Iris pigment epithelial cell (primary cell): Measurements from ENCODE around the gene GNA12.
A peak's percentile ranks its signal among the peaks of the same experiment; 100 is the strongest.
"Not testable (repeated sequence)": the region's sequence is repeated elsewhere in the genome, so short reads cannot be mapped to it uniquely, and the experiment has no call there.

ENCODE experiments used
- DNase-seq: peaks from one replicate; pipeline ENCODE4 v3.0.0-alpha.2; 2011; ENCODE audit warnings: low read depth

Gene GNA12

DNA sequence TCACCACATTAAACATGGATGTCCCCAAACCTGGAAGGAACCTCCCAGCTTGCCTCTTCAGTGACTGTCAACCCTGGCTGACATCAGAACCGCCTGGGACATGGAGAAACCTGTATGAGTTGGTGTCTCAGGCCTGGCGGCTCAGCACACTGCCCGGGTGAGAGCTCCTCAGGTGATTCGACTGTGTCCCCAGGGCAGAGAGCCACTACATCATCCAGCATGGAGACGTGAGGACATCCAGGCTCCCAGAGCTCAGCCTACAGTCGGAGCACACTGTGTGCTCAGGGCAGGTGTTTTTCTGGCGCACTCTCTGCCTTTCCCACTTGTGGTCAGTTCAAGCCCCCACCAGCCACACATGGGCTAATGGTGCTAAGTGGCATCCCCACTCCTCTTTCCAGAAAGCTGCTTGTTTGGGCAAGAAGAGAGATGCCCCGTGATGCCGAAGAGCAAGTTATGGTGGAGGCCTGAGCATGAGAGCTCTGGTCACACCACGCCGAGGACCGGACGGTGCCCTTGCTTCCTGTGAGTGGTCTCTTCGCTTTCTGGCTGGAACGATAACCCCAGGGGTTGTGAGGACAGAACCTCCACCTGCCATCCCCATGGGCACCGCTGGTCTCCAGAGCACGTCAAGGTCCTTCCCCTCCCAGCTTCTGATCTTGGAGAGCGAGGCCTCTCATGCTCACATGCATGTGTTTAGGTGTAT lies 117.6 kb downstream of the GNA12 start:
- DNase-seq: no peak

- DNase-seq: no peak
Measured at GRCh38 chr7:2725178-2726105, 118.7 kb downstream of the GNA12 start.

DNA sequence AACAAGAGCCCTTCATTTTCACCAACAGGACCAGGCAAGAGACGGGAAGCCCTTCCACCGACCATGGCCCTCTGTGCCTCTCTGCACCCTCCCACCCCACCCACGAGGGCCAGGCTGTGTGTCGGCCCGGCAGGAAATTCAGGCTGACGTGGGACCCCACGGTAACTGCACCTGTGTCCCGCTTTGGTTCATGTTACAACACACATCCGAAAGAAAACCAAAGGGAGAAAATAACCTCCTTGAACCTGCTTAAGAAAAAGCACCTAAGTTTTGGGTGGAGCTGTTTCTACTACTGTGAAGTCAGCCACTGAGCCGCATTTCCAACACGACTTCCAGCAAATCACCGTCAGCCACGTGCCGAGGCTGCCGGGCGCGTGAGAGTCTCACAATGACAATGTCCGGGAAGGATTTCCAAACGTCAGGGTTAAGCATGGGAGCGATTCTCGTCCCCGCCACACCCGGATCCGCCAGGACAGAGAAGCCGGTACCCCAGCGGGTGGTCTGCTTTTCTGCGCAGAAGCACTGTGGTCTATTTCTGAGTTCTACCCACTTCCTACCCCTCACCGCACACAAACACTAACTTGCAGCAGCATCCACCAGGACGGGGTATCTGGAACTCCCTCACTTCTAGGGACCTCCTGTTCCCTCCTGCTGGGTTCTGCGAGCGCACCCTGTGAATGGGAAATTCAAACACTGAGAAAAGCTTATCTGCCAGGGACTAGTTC lies 119.5 kb downstream of the GNA12 start:
- DNase-seq: no peak

DNA sequence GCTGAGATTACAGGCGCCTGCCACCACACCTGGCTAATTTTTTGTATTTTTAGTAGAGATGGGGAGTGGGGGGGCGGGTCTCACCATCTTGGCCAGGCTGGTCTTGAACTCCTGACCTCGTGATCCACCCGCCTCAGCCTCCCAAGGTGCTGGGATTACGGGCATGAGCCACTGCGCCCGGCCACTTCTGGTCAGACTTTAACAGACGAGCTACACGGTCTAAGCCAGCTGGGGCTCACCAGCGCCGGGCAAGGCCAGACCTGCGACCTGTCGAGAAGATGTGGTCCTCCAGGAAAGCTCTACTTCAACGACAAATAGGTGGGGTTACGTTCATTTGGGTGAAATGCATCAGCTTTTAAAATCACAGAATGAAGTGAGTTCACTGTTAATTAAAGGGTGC lies 120.1 kb downstream of the GNA12 start:
- not testable (repeated sequence) for DNase-seq

DNA sequence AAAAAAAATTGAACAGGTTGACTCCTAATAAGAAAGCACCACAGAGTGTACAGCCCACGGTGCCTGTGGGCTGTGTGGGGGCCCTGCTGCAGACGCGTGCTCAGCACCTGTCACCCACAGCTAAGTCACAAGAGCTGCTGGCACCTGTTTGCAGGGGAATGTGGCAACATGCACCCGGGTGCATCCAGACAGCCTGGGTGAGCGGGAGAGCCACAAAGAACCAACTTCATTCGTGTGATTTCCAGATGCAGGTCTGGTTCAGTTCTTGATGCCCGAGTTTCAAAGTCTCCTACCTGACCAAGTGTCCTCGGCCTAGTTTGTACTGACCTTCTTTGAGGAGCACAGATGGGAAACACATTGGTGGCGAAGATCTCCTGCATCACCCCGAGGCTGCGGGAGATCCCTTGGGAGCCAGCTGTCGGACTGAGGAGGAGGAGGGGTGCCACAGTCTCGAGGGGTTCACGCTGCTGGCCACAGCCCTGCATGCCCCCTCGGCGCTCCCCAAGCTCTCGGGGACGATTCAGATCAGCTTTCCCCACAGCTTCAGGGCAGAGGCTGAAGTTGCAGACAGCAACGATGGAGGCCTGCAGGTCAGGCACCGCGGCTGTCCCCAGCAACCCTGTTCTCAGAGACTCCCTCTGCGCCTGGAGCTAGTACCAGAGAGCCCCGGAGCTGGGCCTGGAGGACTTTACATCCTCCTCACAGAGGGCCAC lies 120.8 kb downstream of the GNA12 start:
- DNase-seq: no peak

DNA sequence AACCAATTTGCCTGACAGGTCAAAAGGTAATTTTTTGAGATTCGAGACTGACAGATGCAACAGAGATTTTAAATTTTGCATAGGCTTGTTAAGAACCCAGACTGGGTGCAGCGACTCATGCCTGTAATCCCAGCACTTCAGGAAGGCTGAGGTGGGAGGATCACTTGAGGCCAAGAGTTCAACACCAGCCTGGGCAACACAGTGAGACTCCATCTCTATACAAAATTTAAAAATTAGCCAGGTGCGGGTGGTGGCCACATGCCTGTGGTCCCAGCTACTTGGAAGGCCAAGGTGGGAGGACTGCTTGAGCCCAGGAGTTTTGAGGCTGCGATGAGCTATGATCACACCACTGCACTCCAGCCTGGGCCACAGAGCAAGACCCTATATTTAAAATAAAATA lies 121.5 kb downstream of the GNA12 start:
- DNase-seq: no peak

GRCh38 chr7:2721842-2722241 lies 122.3 kb downstream of the GNA12 start:
- DNase-seq: no peak

DNA sequence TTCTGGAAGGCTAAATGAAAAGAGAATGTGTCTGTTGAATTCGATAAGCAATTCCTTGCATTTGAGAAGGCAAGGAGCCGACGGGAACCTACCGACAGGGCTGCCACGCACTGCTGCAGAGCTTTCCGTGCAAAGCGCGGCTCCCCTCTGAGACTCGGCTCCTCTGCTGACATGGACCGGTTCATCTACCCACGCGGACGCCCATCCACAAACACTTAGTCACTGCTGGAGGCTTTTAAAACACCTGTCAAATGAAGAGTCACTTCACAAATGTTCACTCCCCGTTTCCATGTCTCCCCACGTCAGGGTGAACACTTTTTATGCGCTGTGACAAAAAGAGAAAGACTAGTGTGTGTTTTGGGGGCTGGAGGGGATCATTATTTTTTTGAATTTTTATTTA lies 124.1 kb downstream of the GNA12 start:
- no peak for DNase-seq

GRCh38 chr7:2719007-2719406 lies 125.1 kb downstream of the GNA12 start:
- DNase-seq: no peak

DNA sequence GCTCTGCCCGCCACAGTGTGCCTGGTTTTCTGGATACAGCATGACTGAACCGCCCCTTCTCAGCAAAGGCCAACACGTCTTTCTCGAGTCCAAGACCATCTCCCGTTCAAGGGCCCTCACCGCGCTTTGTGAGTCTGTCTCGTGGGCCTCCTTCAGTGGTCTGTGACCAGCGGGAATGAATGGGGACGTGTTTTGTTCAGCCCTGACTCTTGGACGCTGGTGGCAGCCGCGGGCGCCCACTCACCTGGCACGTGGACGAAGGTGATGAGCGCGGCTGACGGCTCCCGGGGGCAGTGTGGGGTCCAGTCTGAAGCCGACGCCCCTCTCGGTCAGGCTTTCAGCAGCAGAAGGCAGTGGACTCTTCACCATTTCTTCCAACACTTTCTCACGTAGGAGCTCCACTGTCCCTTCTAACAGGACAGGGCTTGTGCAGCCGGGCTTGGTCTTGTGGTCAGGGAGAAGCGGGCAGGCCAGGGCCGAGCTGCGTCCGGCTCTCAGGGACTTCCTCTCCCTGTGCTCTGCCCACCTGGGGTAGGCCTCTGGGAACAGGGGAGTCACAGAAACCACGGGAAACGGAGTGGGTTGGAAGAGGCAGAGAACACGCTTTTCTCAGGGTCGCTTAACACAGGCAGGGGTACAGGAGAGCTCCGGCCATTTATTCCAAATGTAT lies 125.7 kb downstream of the GNA12 start:
- DNase-seq: no peak

DNA sequence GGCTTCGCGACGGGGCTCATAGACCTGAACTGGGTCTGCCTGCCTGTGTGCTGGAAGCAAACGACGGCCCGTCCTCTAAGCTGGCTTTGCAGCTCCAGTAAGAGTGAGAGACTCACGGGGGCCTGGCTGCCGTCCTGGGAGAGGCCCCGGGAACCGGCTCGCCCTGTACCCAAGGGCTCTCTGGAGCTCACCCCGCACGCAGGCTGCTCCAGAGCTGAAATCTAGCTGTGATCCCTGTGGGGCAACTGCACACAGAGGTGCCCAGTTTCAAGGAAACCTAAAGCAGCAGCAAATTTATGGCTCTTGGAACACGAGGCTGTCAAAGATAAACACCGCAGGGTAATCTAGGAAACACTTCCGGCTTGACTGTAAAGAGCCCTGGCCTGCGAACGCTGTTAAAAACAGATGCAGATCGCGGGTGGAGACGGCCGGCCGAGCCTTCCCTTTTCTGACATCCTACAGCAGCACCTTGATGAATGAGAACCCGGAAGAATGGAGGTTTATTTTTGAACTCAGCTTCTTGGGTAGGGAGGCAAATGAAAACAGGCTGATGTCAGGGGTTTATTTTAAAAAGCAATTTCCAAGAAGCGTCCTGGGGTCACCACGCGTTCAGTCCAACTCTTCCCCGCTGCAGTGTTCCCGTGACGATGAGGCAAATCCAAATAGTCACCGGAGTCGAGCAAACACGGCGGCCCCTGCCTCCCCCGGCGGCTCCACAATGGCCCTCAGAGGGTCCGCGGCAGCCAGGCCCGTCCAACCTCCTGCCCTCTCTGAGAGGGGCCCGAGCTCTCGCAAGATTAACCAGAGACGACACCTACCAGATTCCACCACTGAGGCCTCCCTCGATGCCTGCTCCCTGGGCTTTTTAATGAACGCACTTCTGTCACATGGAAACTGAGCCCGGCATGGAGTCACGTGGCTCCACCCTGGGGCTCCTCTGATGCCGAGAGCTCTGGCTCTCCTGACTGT lies 126.5 kb downstream of the GNA12 start:
- peak; percentile 70 for DNase-seq

- no peak for DNase-seq
Measured at GRCh38 chr7:2716906-2717292, 127.2 kb downstream of the GNA12 start.

DNA sequence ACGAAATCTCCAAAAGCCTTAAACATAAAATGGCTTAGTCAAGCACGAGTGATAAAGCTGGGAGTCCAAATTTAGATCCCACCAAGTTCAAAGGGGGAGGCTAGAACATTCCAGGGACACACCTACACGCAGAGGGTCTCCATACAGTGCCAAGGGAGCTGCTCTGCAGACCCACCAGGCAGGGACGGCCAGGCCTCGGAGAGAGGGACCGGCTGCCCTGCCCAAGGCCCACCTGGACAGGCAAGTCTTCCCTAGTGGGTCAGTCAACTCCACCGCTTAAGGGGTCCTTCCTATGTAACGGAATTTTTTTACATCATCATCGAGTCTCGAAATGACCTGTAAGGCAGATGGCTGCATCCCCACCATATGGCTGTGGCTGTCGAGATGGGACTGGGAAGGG lies 127.6 kb downstream of the GNA12 start:
- no peak for DNase-seq

- no peak for DNase-seq
Measured at GRCh38 chr7:2715341-2716231, 128.5 kb downstream of the GNA12 start.

DNA sequence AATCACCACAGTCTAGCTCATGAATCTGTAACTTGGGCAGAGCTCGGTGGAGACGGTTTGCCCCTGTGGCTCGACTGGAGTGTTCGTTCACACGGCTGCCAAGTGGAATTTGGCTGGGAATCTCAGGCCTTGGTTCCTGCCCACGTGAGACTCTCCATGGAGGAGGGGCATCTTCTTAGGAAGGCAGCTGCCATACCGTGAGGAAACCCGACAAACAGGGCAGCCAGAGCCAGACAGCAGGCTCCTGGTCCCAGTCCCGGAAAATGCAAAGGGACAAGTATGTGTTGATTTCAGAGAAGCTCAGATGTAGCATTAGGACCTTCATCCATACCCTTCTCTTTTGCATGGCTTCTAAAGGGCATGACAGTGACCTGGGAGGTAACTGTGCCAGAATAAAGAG lies 129.5 kb downstream of the GNA12 start:
- DNase-seq: no peak

- no peak for DNase-seq
Measured at GRCh38 chr7:2713978-2714377, 130.1 kb downstream of the GNA12 start.

GRCh38 chr7:2713370-2713769 lies 130.7 kb downstream of the GNA12 start:
- DNase-seq: no peak

DNA sequence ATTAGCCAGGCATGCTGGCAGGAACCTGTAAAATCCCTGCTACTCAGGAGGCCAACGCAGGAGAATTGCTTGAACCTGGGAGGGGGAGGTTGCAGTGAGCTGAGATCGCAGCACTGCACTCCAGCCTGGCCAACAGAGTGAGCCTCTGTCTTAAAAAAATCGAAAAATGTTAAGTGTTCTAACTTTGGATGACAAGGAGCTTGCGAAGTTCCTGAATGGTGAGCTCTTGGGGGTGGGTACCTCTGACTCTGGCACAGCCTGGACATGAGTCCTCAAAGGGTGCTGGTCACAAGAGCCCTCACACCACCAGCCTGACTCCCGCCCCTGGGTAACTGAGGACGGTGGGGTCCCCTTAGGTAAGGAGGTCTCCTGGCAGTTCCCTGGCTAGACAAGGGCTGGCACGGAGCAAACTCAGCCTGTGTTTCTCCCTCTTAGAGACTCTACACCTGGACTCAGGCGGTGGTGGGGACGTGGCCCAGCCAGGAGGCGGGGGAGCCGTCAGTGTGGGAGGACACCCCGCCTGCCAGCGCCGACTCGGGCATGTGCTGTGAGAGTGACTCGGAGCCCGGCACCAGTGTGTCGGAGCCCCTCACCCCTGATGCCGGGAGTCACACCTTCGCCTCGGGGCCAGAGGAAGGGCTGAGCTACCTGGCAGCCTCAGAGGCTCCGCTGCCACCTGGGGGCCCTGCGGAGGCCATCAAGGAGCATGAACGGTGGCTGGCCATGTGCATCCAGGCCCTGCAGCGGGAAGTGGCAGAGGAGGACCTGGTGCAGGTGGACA lies 132.0 kb downstream of the GNA12 start:
- no peak for DNase-seq
